HG03460 (cell line): ENCODE data around the gene FSTL5.

Experiments
- ATAC-seq: cut with Tn5 transposase; IDR thresholded peaks from one replicate; pipeline ENCODE4 v1.9.1; 2021; ENCODE audit not compliant: unreplicated experiment

The FSTL5 gene

GRCh38 chr4:161948026-161948770, 215.6 kb downstream of the FSTL5 start:
- ATAC-seq: no peak

GRCh38 chr4:161937596-161937995, 226.2 kb downstream of the FSTL5 start:
- ATAC-seq: no peak

- ATAC-seq: no peak
Measured at GRCh38 chr4:161936625-161937550, 226.9 kb downstream of the FSTL5 start.

- no peak for ATAC-seq
Measured at GRCh38 chr4:161931089-161931488, 232.7 kb downstream of the FSTL5 start.

GRCh38 chr4:161929956-161930355, 233.8 kb downstream of the FSTL5 start:
- ATAC-seq: no peak

GRCh38 chr4:161926033-161926828, 237.6 kb downstream of the FSTL5 start:
- no peak for ATAC-seq

- ATAC-seq: no peak
Measured at GRCh38 chr4:161920304-161921052, 243.3 kb downstream of the FSTL5 start.

GRCh38 chr4:161919442-161920220, 244.2 kb downstream of the FSTL5 start:
- no peak for ATAC-seq

GRCh38 chr4:161916035-161916434, 247.8 kb downstream of the FSTL5 start:
- no peak for ATAC-seq

- ATAC-seq: no peak
Measured at GRCh38 chr4:161907590-161907955, 256.2 kb downstream of the FSTL5 start.

- ATAC-seq: no peak
Measured at GRCh38 chr4:161906836-161907589, 256.8 kb downstream of the FSTL5 start.

- ATAC-seq: no peak
Measured at GRCh38 chr4:161900110-161900509, 263.7 kb downstream of the FSTL5 start.

GRCh38 chr4:161894493-161895167, 269.2 kb downstream of the FSTL5 start:
- no peak for ATAC-seq

- no peak for ATAC-seq
Measured at GRCh38 chr4:161894014-161894413, 269.8 kb downstream of the FSTL5 start.

- ATAC-seq: no peak
Measured at GRCh38 chr4:161893566-161893965, 270.2 kb downstream of the FSTL5 start.

- no peak for ATAC-seq
Measured at GRCh38 chr4:161892951-161893350, 270.8 kb downstream of the FSTL5 start.

- ATAC-seq: no peak
Measured at GRCh38 chr4:161883157-161883556, 280.6 kb downstream of the FSTL5 start.

GRCh38 chr4:161881370-161881769, 282.4 kb downstream of the FSTL5 start:
- no peak for ATAC-seq

GRCh38 chr4:161869511-161869910, 294.3 kb downstream of the FSTL5 start:
- no peak for ATAC-seq
